ENCODE data around the gene KIF2A. TPM values are rescaled to one million over a fixed set of nuclear protein-coding genes. Genes with fewer than 3 reads are reported as not detected.
"Not testable (repeated sequence)": the region's sequence is repeated elsewhere in the genome, so short reads cannot be mapped to it uniquely, and the experiment has no call there.

KIF2A gene
- total RNA-seq, 2 experiments from 2014 or later = 151 to 204 TPM

- ChIA-PET CTCF (interaction anchor here (1.0 to 1.1 kb wide), 4 partner anchors 8 to 29 kb away, joined by 3 to 4 read pairs (median 3); no protein-coding TSS in a partner anchor), POLR2A (no interaction called here)
- H3K27me3 Mint-ChIP-seq = no peaks in the 10 kb centered on the region
- peaks cover 38% of the 10 kb centered on the region for H3K4me1 Mint-ChIP-seq
- no peak overlapping the region for H3K4me3 Mint-ChIP-seq
- H3K27ac Mint-ChIP-seq = no peak overlapping the region
- no peak for DNase-seq
- H3K36me3 Mint-ChIP-seq (ENCODE audit: low read depth) = peaks cover 24% of the 10 kb centered on the region
- H3K9me3 Mint-ChIP-seq = peaks cover 8% of the 10 kb centered on the region
Observed at GRCh38 chr5:62275581-62275980, 30.4 kb upstream of the KIF2A start.

- peaks cover 42% of the 10 kb centered on the region for H3K36me3 Mint-ChIP-seq (ENCODE audit: low read depth)
- CTCF ChIA-PET = interaction anchor here (0.9 to 2.1 kb wide), 4 partner anchors 8 to 24 kb away, joined by 3 to 6 read pairs (median 4); partner anchors contain the start of gene KIF2A
- peaks cover 66% of the 10 kb centered on the region for H3K4me1 Mint-ChIP-seq
- no peaks in the 10 kb centered on the region for H3K27me3 Mint-ChIP-seq
- DNase-seq = no peak
- no peak overlapping the region for H3K27ac Mint-ChIP-seq
- no peak overlapping the region for H3K4me3 Mint-ChIP-seq
- POLR2A ChIA-PET = no interaction called here
- peaks cover 22% of the 10 kb centered on the region for H3K9me3 Mint-ChIP-seq
Observed at GRCh38 chr5:62281411-62281810, 24.6 kb upstream of the KIF2A start.

GRCh38 chr5:62282064-62282463, 23.9 kb upstream of the KIF2A start:
- ChIA-PET CTCF (interaction anchor here (0.9 to 2.1 kb wide), 3 partner anchors 8 to 24 kb away, joined by 3 to 6 read pairs (median 5); partner anchors contain the start of gene KIF2A), POLR2A (no interaction called here)
- H3K4me1 Mint-ChIP-seq = peaks cover 66% of the 10 kb centered on the region

GRCh38 chr5:62283005-62283404, 23.0 kb upstream of the KIF2A start:
- DNase-seq = no peak
- Mint-ChIP-seq H3K4me1 (peaks cover 68% of the 10 kb centered on the region), H3K9me3 (peaks cover 37% of the 10 kb centered on the region), H3K27ac (no peak overlapping the region), H3K36me3 (ENCODE audit: low read depth) (peaks cover 52% of the 10 kb centered on the region), H3K4me3 (no peak overlapping the region), H3K27me3 (no peaks in the 10 kb centered on the region)
- ChIA-PET POLR2A (no interaction called here), CTCF (interaction anchor here (0.9 to 3.5 kb wide), 3 partner anchors 8 to 15 kb away, joined by 3 to 27 read pairs (median 6); no protein-coding TSS in a partner anchor)

More at GRCh38 chr5:62282064-62282463, 23.9 kb upstream of the KIF2A start:
- Mint-ChIP-seq H3K9me3 (peaks cover 27% of the 10 kb centered on the region), H3K27ac (no peak overlapping the region), H3K27me3 (no peaks in the 10 kb centered on the region), H3K4me3 (no peak overlapping the region), H3K36me3 (ENCODE audit: low read depth) (peaks cover 46% of the 10 kb centered on the region)
- DNase-seq = no peak

GRCh38 chr5:62283861-62284260, 22.1 kb upstream of the KIF2A start:
- CTCF ChIA-PET = interaction anchor here (0.9 to 3.5 kb wide), 3 partner anchors 8 to 14 kb away, joined by 3 to 27 read pairs (median 12); no protein-coding TSS in a partner anchor
- POLR2A ChIA-PET = no interaction called here

GRCh38 chr5:62284946-62285891, 20.8 kb upstream of the KIF2A start:
- Mint-ChIP-seq H3K36me3 (ENCODE audit: low read depth) (peaks cover 55% of the 10 kb centered on the region), H3K4me1 (peaks cover 69% of the 10 kb centered on the region), H3K27ac (peak overlapping the region; percentile 90), H3K9me3 (peaks cover 45% of the 10 kb centered on the region), H3K4me3 (no peak overlapping the region), H3K27me3 (no peaks in the 10 kb centered on the region)
- POLR2A ChIA-PET = interaction anchor here (0.9 to 1.2 kb wide), 2 partner anchors 12 to 20 kb away, joined by 6 to 12 read pairs; partner anchors contain the start of gene KIF2A
- CTCF ChIA-PET = interaction anchor here (0.6 to 3.5 kb wide), 12 partner anchors 10 to 118 kb away, joined by 3 to 27 read pairs (median 3); partner anchors contain the start of genes DIMT1 and KIF2A
- DNase-seq = peak; percentile 49

More at GRCh38 chr5:62283861-62284260, 22.1 kb upstream of the KIF2A start:
- peaks cover 68% of the 10 kb centered on the region for H3K4me1 Mint-ChIP-seq
- H3K9me3 Mint-ChIP-seq = peaks cover 44% of the 10 kb centered on the region
- H3K27ac Mint-ChIP-seq = no peak overlapping the region
- H3K4me3 Mint-ChIP-seq = no peak overlapping the region
- H3K27me3 Mint-ChIP-seq = no peaks in the 10 kb centered on the region
- peaks cover 56% of the 10 kb centered on the region for H3K36me3 Mint-ChIP-seq (ENCODE audit: low read depth)
- no peak for DNase-seq

- H3K27ac Mint-ChIP-seq = peak overlapping the region; percentile 82
- ChIA-PET POLR2A (interaction anchor here (1.7 kb wide), 1 partner anchor 10 kb away, joined by 4 read pairs; no protein-coding TSS in a partner anchor), CTCF (interaction anchor here (0.9 to 2.7 kb wide), 4 partner anchors 11 to 38 kb away, joined by 4 to 26 read pairs (median 7); no protein-coding TSS in a partner anchor)
- H3K9me3 Mint-ChIP-seq = peaks cover 45% of the 10 kb centered on the region
- peaks cover 78% of the 10 kb centered on the region for H3K4me1 Mint-ChIP-seq
- no peak overlapping the region for H3K4me3 Mint-ChIP-seq
- no peak for DNase-seq
- H3K36me3 Mint-ChIP-seq (ENCODE audit: low read depth) = peaks cover 62% of the 10 kb centered on the region
- no peaks in the 10 kb centered on the region for H3K27me3 Mint-ChIP-seq
Observed at GRCh38 chr5:62286834-62287233, 19.2 kb upstream of the KIF2A start.

- Mint-ChIP-seq H3K36me3 (ENCODE audit: low read depth) (peaks cover 65% of the 10 kb centered on the region), H3K9me3 (peaks cover 47% of the 10 kb centered on the region), H3K4me3 (no peak overlapping the region), H3K27me3 (no peaks in the 10 kb centered on the region), H3K4me1 (peaks cover 82% of the 10 kb centered on the region), H3K27ac (peak overlapping the region; percentile 82)
- no peak for DNase-seq
- CTCF ChIA-PET = interaction anchor here (0.9 to 2.7 kb wide), 7 partner anchors 10 to 64 kb away, joined by 3 to 26 read pairs (median 4); partner anchors contain the start of gene KIF2A
- POLR2A ChIA-PET = interaction anchor here (1.7 kb wide), 1 partner anchor 10 kb away, joined by 4 read pairs; no protein-coding TSS in a partner anchor
Observed at GRCh38 chr5:62287237-62287636, 18.8 kb upstream of the KIF2A start.

GRCh38 chr5:62288118-62288517, 17.9 kb upstream of the KIF2A start:
- Mint-ChIP-seq H3K4me3 (no peak overlapping the region), H3K36me3 (ENCODE audit: low read depth) (peaks cover 69% of the 10 kb centered on the region), H3K9me3 (peaks cover 47% of the 10 kb centered on the region), H3K4me1 (peaks cover 86% of the 10 kb centered on the region), H3K27me3 (no peaks in the 10 kb centered on the region), H3K27ac (no peak overlapping the region)
- ChIA-PET CTCF (interaction anchor here (0.6 to 2.7 kb wide), 8 partner anchors 9 to 65 kb away, joined by 3 to 26 read pairs (median 3); partner anchors contain the start of gene KIF2A), POLR2A (interaction anchor here (1.7 kb wide), 1 partner anchor 9 kb away, joined by 4 read pairs; no protein-coding TSS in a partner anchor)
- no peak for DNase-seq

- H3K36me3 Mint-ChIP-seq (ENCODE audit: low read depth) = peaks cover 71% of the 10 kb centered on the region
- H3K27me3 Mint-ChIP-seq = peaks cover 5% of the 10 kb centered on the region
- peaks cover 79% of the 10 kb centered on the region for H3K4me1 Mint-ChIP-seq
- no peak overlapping the region for H3K4me3 Mint-ChIP-seq
- ChIA-PET POLR2A (no interaction called here), CTCF (interaction anchor here (0.6 to 1.0 kb wide), 3 partner anchors 8 to 23 kb away, joined by 3 read pairs; partner anchors contain the start of gene KIF2A)
- no peak for DNase-seq
- H3K9me3 Mint-ChIP-seq = peaks cover 46% of the 10 kb centered on the region
- H3K27ac Mint-ChIP-seq = no peak overlapping the region
Observed at GRCh38 chr5:62289813-62290212, 16.2 kb upstream of the KIF2A start.

GRCh38 chr5:62291829-62292228, 14.2 kb upstream of the KIF2A start:
- CTCF ChIA-PET = interaction anchor here (0.9 to 3.0 kb wide), 2 partner anchors 9 to 18 kb away, joined by 3 to 8 read pairs; no protein-coding TSS in a partner anchor
- H3K27ac Mint-ChIP-seq = peak overlapping the region; percentile 85
- H3K27me3 Mint-ChIP-seq, H3K4me3 Mint-ChIP-seq, POLR2A ChIA-PET: not testable (repeated sequence)
- peaks cover 35% of the 10 kb centered on the region for H3K9me3 Mint-ChIP-seq
- H3K36me3 Mint-ChIP-seq (ENCODE audit: low read depth) = peaks cover 64% of the 10 kb centered on the region
- peaks cover 73% of the 10 kb centered on the region for H3K4me1 Mint-ChIP-seq
- peak; percentile 59 for DNase-seq

- ChIA-PET POLR2A (interaction anchor here (1.1 to 1.6 kb wide), 3 partner anchors 8 to 11 kb away, joined by 3 to 6 read pairs (median 4); no protein-coding TSS in a partner anchor), CTCF (interaction anchor here (0.6 to 6.4 kb wide), 8 partner anchors 9 to 111 kb away, joined by 3 to 27 read pairs (median 3); partner anchors contain the start of gene KIF2A)
- Mint-ChIP-seq H3K27ac (peak overlapping the region; percentile 6), H3K4me1 (peaks cover 71% of the 10 kb centered on the region), H3K36me3 (ENCODE audit: low read depth) (peaks cover 31% of the 10 kb centered on the region), H3K4me3 (peak overlapping the region; percentile 26), H3K27me3 (peaks cover 6% of the 10 kb centered on the region), H3K9me3 (peaks cover 14% of the 10 kb centered on the region)
- DNase-seq = peak; percentile 53
Observed at GRCh38 chr5:62296998-62297397, 9.0 kb upstream of the KIF2A start.
